GM18508 (cell line): Measurements from ENCODE around the gene MCRIP1.

Experiments
- ATAC-seq: cut with Tn5 transposase; IDR thresholded peaks from one replicate; pipeline ENCODE4 v1.9.1; 2021; ENCODE audit warnings: moderate number of reproducible peaks; ENCODE audit not compliant: insufficient read depth, unreplicated experiment

MCRIP1 gene

GRCh38 chr17:81822996-81823819 lies 9.9 kb downstream of the MCRIP1 start:
- no peak for ATAC-seq

- ATAC-seq: no peak
Measured at GRCh38 chr17:81822312-81822637, 10.8 kb downstream of the MCRIP1 start.

- ATAC-seq: no peak
Measured at GRCh38 chr17:81821603-81822311, 11.3 kb downstream of the MCRIP1 start.

GRCh38 chr17:81821147-81821546 lies 11.9 kb downstream of the MCRIP1 start:
- no peak for ATAC-seq

GRCh38 chr17:81819708-81820107 lies 13.4 kb downstream of the MCRIP1 start:
- no peak for ATAC-seq

- ATAC-seq: no peak
Measured at GRCh38 chr17:81817758-81818147, 15.3 kb downstream of the MCRIP1 start.

- ATAC-seq: no peak
Measured at GRCh38 chr17:81815646-81815986, 17.5 kb downstream of the MCRIP1 start.

- no peak for ATAC-seq
Measured at GRCh38 chr17:81814748-81815645, 18.1 kb downstream of the MCRIP1 start.

GRCh38 chr17:81813861-81814683 lies 19.0 kb downstream of the MCRIP1 start:
- ATAC-seq: no peak

GRCh38 chr17:81813371-81813684 lies 19.8 kb downstream of the MCRIP1 start:
- ATAC-seq: no peak

- no peak for ATAC-seq
Measured at GRCh38 chr17:81812571-81813370, 20.3 kb downstream of the MCRIP1 start.

- ATAC-seq: no peak
Measured at GRCh38 chr17:81811705-81812570, 21.2 kb downstream of the MCRIP1 start.

GRCh38 chr17:81810892-81811704 lies 22.0 kb downstream of the MCRIP1 start:
- ATAC-seq: no peak

- ATAC-seq: no peak
Measured at GRCh38 chr17:81810476-81810875, 22.6 kb downstream of the MCRIP1 start.

GRCh38 chr17:81809556-81809998 lies 23.5 kb downstream of the MCRIP1 start:
- no peak for ATAC-seq

GRCh38 chr17:81808778-81809555 lies 24.1 kb downstream of the MCRIP1 start:
- ATAC-seq: no peak

- no peak for ATAC-seq
Measured at GRCh38 chr17:81807839-81808238, 25.3 kb downstream of the MCRIP1 start.
